ENCODE data around the gene CHST8.

Gene CHST8

DNA sequence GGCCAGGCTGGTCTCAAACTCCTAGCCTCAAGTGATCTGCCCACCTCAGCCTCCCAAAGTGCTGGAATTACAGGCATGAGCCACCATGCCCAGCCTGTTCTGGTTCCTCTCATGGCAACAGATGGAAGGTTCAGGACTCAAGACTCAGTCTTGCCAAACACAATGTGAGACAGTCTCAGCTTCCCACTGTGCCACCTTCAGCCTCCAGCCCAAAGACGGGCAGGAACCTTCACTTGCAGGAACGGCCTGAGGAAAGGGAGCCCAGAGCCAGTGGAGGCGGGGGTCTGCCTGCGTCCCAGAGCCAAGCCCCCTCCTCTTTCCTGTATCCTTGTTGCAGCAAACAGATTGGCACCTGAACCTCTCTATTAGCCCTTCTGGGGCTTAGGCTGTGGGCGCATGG, 2.9 kb upstream of the CHST8 start:
- Histone ChIP-seq H3K27me3 (ENCODE audit: insufficient read depth, low read length, poor library complexity, severe bottlenecking) (no peaks in the 10 kb centered on the region), H3K4me3 (ENCODE audit: low read length, poor library complexity, severe bottlenecking) (no peak overlapping the region)

DNA sequence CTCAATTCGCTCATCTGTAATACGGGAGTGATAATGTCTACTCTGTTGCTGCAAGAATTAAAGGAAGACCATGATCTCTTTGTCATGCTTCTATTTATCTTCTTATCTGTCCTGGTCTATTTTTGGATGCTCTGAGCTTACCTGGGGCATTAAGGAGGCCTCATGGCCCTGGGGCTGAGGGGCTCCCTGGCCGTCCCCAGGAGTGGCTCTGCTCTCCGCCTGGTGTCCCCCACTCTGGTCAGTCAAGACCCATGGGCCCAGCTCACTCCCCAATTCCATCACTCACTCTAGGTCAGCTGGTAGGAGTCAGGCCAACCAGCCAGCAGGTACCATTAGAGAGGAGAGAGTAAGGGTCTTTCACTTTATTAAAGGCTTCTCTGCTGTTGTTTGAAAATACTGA, 1.1 kb upstream of the CHST8 start:
- Histone ChIP-seq H3K4me1 (ENCODE audit: insufficient read depth, low read length, poor library complexity, severe bottlenecking) (no peaks in the 10 kb centered on the region), H3K27me3 (ENCODE audit: insufficient read depth, low read length, poor library complexity, severe bottlenecking) (no peaks in the 10 kb centered on the region), H3K9me3 (ENCODE audit: insufficient read depth, low read depth, low read length) (no peaks in the 10 kb centered on the region), H3K4me2 (ENCODE audit: low read depth, low read length, poor library complexity, severe bottlenecking) (no peak overlapping the region), H3F3A (ENCODE audit: low read depth) (no peaks in the 10 kb centered on the region), H3K4me3 (ENCODE audit: low read length, poor library complexity, severe bottlenecking) (no peak overlapping the region), H3K9ac (ENCODE audit: low read depth, low read length, poor library complexity, severe bottlenecking) (no peak overlapping the region), H3K9me2 (replicated peaks; ENCODE audit: low read depth, low read length) (no peaks in the 10 kb centered on the region), H3K36me3 (ENCODE audit: insufficient read depth, low read length) (no peaks in the 10 kb centered on the region), H4K20me1 (ENCODE audit: insufficient read depth, low read length, poor library complexity, severe bottlenecking) (no peaks in the 10 kb centered on the region), H2AFZ (ENCODE audit: low read length) (no peak overlapping the region), H3K79me2 (ENCODE audit: insufficient read depth, low read length) (no peaks in the 10 kb centered on the region)
- TF ChIP-seq, protein P1, sequence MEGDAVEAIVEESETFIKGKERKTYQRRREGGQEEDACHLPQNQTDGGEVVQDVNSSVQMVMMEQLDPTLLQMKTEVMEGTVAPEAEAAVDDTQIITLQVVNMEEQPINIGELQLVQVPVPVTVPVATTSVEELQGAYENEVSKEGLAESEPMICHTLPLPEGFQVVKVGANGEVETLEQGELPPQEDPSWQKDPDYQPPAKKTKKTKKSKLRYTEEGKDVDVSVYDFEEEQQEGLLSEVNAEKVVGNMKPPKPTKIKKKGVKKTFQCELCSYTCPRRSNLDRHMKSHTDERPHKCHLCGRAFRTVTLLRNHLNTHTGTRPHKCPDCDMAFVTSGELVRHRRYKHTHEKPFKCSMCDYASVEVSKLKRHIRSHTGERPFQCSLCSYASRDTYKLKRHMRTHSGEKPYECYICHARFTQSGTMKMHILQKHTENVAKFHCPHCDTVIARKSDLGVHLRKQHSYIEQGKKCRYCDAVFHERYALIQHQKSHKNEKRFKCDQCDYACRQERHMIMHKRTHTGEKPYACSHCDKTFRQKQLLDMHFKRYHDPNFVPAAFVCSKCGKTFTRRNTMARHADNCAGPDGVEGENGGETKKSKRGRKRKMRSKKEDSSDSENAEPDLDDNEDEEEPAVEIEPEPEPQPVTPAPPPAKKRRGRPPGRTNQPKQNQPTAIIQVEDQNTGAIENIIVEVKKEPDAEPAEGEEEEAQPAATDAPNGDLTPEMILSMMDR (conservative IDR thresholded peaks at IDR 0.05; ENCODE audit: low read length), result no peak
- no peak for TF ChIP-seq EZH2phosphoT487 (IDR thresholded peaks at IDR 0.05; ENCODE audit: borderline replicate concordance)

More for the DNA sequence above, 2.9 kb upstream of the CHST8 start:
- no peaks in the 10 kb centered on the region for H4K20me1 ChIP-seq (ENCODE audit: insufficient read depth, low read length, poor library complexity, severe bottlenecking)
- no peaks in the 10 kb centered on the region for H3K79me2 ChIP-seq (ENCODE audit: insufficient read depth, low read length)
- no peak overlapping the region for H3K9ac ChIP-seq (ENCODE audit: low read depth, low read length, poor library complexity, severe bottlenecking)
- H3K9me2 ChIP-seq (replicated peaks; ENCODE audit: low read depth, low read length), result no peaks in the 10 kb centered on the region
- no peaks in the 10 kb centered on the region for H3K4me1 ChIP-seq (ENCODE audit: insufficient read depth, low read length, poor library complexity, severe bottlenecking)
- H3K9me3 ChIP-seq (ENCODE audit: insufficient read depth, low read depth, low read length), result no peaks in the 10 kb centered on the region
- H3K36me3 ChIP-seq (ENCODE audit: insufficient read depth, low read length), result no peaks in the 10 kb centered on the region
- H3K4me2 ChIP-seq (ENCODE audit: low read depth, low read length, poor library complexity, severe bottlenecking), result no peak overlapping the region
- TF ChIP-seq EZH2phosphoT487 (IDR thresholded peaks at IDR 0.05; ENCODE audit: borderline replicate concordance), result no peak
- TF ChIP-seq, protein P1 (conservative IDR thresholded peaks at IDR 0.05; ENCODE audit: low read length), result no peak
- no peak overlapping the region for H2AFZ ChIP-seq (ENCODE audit: low read length)
- no peaks in the 10 kb centered on the region for H3F3A ChIP-seq (ENCODE audit: low read depth)

DNA sequence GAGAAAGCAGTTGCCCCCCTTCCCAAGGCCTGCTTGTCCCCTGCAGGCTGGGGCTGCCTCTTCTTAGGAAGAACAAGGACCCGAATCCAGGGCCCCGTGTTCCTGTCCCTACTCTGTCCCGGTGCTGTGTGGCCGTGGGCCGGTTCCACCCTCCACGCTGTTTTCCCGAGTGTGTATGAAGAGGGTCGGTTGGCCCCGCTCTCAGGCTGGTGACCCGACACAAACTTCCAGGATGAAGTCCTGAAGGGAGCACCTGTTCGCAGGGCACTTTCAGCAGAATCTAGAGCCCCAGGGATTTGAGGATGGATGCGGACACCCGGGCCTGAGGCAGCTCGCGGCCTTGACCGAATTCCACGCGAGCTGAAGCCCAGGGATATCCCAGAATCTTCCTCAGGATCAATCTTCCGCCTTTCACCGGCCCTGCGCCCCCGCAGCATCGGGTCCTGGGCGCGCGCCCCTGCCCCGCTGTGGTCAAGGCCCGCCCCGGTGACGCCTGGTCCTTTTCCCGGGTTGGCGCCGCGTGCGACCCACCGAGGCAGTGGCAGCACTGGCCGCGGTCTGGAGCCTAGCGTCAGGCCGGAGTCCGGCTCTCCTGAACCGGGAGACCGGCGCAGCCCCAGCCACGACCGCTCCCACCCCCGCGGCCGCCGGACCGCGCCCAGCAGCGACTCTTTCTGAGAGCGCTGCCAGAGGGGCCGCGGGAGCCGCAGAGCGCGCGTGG, 528 bp upstream of the CHST8 start:
- Histone ChIP-seq H2AFZ (ENCODE audit: low read length) (no peak overlapping the region), H3K4me1 (ENCODE audit: insufficient read depth, low read length, poor library complexity, severe bottlenecking) (no peaks in the 10 kb centered on the region), H3K9ac (ENCODE audit: low read depth, low read length, poor library complexity, severe bottlenecking) (no peak overlapping the region), H3K4me3 (ENCODE audit: low read length, poor library complexity, severe bottlenecking) (no peak overlapping the region), H4K20me1 (ENCODE audit: insufficient read depth, low read length, poor library complexity, severe bottlenecking) (no peaks in the 10 kb centered on the region), H3F3A (ENCODE audit: low read depth) (no peaks in the 10 kb centered on the region), H3K4me2 (ENCODE audit: low read depth, low read length, poor library complexity, severe bottlenecking) (no peak overlapping the region), H3K79me2 (ENCODE audit: insufficient read depth, low read length) (no peaks in the 10 kb centered on the region), H3K9me3 (ENCODE audit: insufficient read depth, low read depth, low read length) (no peaks in the 10 kb centered on the region), H3K36me3 (ENCODE audit: insufficient read depth, low read length) (no peaks in the 10 kb centered on the region), H3K27me3 (ENCODE audit: insufficient read depth, low read length, poor library complexity, severe bottlenecking) (no peaks in the 10 kb centered on the region), H3K9me2 (replicated peaks; ENCODE audit: low read depth, low read length) (no peaks in the 10 kb centered on the region)
- TF ChIP-seq, protein P1 (conservative IDR thresholded peaks at IDR 0.05; ENCODE audit: low read length), result no peak
- TF ChIP-seq EZH2phosphoT487 (IDR thresholded peaks at IDR 0.05; ENCODE audit: borderline replicate concordance), result no peak

Data from Loucy (cell line).